ENCODE results near the gene SRRD.

SRRD gene

GRCh38 chr22:26453812-26454500 is 29.7 kb upstream of the SRRD start:
- no peak for DNase-seq

- no peak for DNase-seq
Observed at GRCh38 chr22:26457661-26458272, 25.9 kb upstream of the SRRD start.

- no peak for DNase-seq
Observed at GRCh38 chr22:26460202-26460601, 23.5 kb upstream of the SRRD start.

GRCh38 chr22:26461188-26461810 is 22.4 kb upstream of the SRRD start:
- DNase-seq = peak; percentile 48

- DNase-seq = no peak
Observed at GRCh38 chr22:26462051-26462450, 21.6 kb upstream of the SRRD start.

GRCh38 chr22:26462641-26463040 is 21.0 kb upstream of the SRRD start:
- no peak for DNase-seq

GRCh38 chr22:26463101-26463661 is 20.5 kb upstream of the SRRD start:
- DNase-seq = no peak

- no peak for DNase-seq
Observed at GRCh38 chr22:26463688-26464087, 20.0 kb upstream of the SRRD start.

- peak; percentile 84 for DNase-seq
Observed at GRCh38 chr22:26464312-26464711, 19.4 kb upstream of the SRRD start.

GRCh38 chr22:26466196-26466595 is 17.5 kb upstream of the SRRD start:
- no peak for DNase-seq

GRCh38 chr22:26470807-26471206 is 12.9 kb upstream of the SRRD start:
- no peak for DNase-seq

- peak; percentile 80 for DNase-seq
Observed at GRCh38 chr22:26471522-26471921, 12.2 kb upstream of the SRRD start.

- peak; percentile 32 for DNase-seq
Observed at GRCh38 chr22:26474682-26475081, 9.0 kb upstream of the SRRD start.

- DNase-seq = peak; percentile 80
Observed at GRCh38 chr22:26476705-26477340, 6.9 kb upstream of the SRRD start.

- no peak for DNase-seq
Observed at GRCh38 chr22:26477341-26477731, 6.3 kb upstream of the SRRD start.

GRCh38 chr22:26479043-26479791 is 4.5 kb upstream of the SRRD start:
- DNase-seq = no peak

GRCh38 chr22:26479792-26480610 is 3.7 kb upstream of the SRRD start:
- no peak for DNase-seq

GRCh38 chr22:26480611-26480932 is 3.1 kb upstream of the SRRD start:
- DNase-seq = no peak

- no peak for DNase-seq
Observed at GRCh38 chr22:26481112-26481693, 2.5 kb upstream of the SRRD start.

GRCh38 chr22:26481694-26482093 is 2.0 kb upstream of the SRRD start:
- no peak for DNase-seq

GRCh38 chr22:26482161-26482560 is 1.5 kb upstream of the SRRD start:
- DNase-seq = no peak

- no peak for DNase-seq
Observed at GRCh38 chr22:26483043-26483438, 636 bp upstream of the SRRD start.
